HG02588 (cell line): Measurements from ENCODE around the gene CD101.
A peak's percentile ranks its signal among the peaks of the same experiment; 100 is the strongest.

Experiments used
- ATAC-seq: cut with Tn5 transposase; IDR thresholded peaks from one replicate; pipeline ENCODE4 v1.9.1; 2021; ENCODE audit warnings: mild to moderate bottlenecking, moderate library complexity; ENCODE audit not compliant: unreplicated experiment

CD101 gene

DNA sequence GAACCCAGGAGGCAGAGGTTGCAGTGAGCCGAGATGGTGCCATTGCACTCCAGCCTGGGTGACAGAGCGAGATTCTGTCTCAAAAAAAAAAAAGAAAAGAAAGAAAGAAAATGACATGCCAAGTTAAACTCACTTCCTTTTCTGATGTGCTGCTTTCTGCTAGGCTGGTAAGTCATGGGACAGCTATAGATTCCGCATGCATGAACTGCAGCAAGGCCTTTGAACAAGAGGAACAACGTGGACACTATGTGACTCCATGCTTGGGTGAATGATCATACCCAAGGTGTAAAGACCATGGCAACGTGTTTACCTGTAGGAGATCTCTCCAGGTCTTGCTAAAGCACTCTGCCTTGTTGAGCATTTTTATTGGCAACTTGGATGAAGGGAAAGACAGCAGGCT, 48.3 kb downstream of the CD101 start:
- ATAC-seq: no peak

DNA sequence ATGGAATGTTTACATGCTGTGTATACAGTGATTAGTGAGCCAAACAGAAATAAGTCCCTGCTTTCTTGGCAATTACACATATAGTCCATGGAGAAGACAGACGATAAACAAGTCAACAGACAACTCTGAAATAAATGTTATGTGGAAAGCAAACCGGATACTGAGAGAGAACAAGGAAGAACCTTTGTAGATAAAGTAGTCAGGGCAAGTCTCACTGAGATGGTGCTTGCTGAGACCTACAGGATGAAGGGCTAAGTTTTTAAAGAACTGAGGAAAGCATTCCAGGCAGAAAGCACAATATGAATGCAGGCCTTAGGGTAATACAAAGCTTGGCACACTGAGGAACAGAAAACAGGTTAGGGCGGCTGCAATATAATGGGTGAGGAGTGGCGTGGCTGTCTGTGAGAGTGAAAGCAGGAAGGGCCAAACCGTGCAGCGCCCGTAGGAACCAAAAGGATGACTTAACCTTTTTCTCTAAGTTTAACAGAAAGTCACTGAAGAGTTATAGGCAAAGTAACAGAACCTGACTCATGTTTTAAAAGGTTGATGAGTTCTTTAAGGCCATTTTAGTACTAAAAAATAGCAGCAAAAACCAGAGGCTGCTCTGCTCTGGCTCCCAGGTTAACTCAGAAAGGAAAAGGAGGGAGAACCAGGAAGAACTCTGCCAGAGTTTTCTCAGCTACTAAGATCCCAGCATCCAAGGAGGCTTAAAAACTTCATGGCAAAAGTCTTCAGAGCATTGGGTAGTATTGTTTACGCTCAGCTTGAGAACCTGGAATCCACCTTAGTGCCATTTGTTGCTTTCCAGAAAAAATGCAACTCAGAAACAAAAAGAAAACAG, 49.9 kb downstream of the CD101 start:
- ATAC-seq: peak; percentile 93

DNA sequence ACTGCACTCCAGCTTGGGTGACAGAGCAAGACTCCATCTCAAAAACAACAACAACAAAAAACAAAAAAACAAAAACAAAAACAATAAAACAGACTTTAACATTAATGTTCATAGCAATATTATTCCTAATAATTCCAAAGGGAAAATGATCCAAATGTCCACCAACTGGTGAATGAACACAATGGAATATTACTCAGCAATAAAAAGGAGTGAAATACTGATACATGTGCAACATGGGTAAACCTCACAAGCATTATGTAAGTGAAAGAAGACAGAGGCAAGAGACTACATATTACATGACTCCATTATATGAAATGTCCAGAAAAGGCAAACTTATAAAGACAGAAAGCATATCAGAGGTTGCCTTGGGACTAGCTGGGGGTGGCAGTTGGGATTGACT, 52.5 kb downstream of the CD101 start:
- no peak for ATAC-seq

DNA sequence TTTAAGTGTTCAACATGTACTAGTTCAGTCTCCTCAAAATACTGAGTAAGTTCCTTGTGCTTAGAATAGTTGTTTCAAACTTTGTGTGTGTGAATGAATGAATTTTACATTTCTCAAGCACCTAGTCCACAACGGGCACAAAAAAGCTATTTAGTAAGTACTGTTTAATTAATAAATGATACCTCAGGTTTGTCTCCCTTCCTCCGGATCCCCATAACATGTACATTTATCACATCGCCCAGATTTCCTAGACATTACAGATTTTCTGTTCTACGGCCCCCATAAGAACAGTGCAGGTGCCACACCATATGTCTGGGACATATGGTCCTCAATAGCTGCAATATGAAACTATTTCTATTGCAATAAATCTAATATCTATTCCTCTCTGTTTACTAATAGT, 57.2 kb downstream of the CD101 start:
- ATAC-seq: no peak

DNA sequence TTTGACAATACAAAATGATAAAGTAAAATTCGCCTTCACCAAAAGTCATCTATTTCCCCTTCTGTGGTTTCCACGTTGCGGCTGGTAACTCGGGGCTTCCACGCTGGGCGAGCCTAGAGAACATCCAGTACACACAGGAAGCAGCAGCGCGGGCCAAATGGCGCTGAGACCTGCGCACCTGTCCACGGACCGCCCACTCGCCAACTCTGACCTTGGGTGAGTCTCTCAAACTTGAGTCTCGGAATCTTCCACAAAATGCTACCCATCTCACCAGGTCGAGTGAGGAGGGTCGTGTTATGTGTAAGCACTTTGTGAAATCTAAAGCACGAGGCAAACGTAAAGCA, 57.7 kb downstream of the CD101 start:
- peak; percentile 35 for ATAC-seq

DNA sequence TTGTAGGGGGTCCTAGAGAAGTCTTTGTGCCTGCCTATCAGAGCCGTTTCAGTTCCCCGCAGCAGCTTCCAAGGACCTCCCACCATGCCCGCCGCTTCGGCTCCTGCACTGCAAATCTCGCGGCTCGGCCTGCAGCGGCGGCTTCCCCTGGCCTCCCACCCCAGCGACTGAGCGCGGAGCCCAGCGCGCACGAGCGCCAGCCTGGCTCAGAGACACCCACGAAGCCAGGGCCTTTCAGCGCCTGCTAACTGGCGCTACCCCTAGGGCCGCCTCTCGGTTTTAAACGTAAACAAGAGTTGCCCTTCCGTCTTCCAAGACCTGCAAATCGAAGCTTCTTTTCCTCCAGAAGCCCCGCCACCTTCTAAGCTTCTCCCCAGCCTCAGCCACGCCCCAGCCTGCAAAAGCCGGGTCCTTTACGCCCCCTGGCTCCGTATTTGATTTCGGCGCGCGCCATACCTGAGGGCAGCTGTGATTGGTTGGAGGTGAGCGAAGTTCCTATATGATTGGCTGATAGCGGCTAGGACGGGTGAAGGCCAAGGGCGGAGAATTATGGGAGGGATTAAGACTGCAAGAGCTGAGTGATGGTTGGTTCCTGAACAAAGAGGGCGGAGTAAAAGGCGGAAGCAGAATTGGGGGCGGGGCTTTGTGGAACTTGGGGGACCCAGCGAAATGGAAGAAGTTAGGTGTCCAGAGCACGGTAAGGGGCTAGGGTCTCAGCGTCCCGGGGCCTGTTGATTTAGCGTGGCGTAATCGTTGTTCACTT, 58.3 kb downstream of the CD101 start, which contains the start of gene TTF2:
Gene TTF2, plus strand, starts transcription at position 649 of the 763 bp plus-strand sequence. Its CDS starts 21 bp downstream, at position 670.
- ATAC-seq: peak; percentile 96

DNA sequence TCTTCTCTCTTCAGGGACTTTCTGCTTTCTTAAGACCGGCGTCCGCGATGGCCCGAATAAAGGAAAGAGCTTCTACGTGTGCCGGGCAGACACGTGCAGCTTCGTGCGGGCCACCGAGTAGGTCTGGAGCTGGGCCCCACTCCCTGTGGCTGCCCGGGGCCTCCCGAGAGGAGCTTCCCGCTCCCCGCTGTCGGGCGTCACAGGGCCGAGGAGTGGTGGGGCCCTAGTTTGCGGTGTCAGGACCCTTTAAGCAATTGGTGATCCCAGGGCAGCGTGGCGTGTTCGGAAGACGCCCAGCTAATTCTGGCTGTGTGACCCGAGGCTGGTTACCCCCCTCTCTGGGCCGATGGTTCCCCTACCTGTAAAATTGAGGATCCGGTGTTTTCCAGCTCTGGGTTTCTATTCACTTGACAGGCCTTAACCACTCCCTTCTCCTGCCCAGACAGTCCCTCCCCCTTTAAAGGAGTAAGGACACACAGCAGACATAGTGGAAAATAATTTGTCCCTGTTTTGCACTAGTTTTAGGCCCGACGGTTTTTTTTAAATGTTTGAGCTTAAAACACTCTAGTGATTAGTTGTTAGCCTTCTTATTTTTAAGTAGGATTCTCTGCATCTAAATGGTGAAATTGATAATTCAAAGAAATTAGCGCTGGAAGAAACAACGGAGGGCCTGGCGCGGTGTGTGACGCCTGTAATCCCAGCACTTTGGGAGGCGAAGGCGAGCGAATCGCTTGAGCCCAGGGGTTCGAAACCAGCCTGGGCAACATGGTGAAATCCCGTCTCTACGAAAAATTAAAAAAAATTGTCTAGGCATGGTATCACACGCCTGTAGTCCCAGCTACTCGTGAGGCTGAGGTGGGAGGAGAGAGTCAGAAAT, 59.1 kb downstream of the CD101 start:
- ATAC-seq: peak; percentile 3

DNA sequence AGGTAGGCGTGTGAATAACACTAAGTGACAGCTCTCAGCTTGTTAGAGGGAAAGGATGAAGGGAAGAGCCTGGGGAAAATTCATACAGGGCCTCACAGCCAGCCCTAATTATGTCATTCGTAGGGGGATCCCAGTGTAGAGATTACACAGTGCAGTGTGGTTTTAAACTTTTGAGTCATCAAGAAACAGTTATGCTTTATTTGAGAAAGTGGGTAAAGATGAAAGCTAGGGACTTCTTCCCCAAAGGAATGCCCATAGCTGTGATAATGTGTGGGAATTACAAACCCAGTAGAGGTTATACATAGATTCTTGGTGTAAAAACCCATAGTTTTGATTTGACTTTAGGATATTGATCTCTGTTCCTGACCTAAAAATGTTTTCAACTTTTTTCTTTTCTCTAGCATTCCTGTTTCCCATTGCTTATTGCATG, 60.4 kb downstream of the CD101 start:
- ATAC-seq: peak; percentile 20

DNA sequence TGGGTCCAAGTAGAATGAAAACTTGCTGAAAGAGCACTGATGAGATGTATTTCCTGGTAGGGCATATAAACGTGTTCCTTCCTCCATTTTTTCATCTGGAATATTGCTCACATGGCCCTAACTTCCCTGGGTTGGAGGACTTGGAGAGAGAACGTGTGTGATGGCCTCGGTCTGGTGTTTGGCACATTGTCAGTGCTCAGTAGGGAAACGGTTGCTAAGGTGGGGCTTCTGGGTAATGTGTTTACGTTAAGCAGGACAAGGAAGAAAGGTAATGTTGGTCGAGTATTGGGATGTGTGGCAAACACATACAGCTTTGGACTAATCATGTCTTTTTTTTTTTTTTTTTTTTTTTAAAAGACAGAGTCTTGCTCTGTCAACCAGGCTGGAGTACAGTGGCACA, 64.8 kb downstream of the CD101 start:
- ATAC-seq: no peak

DNA sequence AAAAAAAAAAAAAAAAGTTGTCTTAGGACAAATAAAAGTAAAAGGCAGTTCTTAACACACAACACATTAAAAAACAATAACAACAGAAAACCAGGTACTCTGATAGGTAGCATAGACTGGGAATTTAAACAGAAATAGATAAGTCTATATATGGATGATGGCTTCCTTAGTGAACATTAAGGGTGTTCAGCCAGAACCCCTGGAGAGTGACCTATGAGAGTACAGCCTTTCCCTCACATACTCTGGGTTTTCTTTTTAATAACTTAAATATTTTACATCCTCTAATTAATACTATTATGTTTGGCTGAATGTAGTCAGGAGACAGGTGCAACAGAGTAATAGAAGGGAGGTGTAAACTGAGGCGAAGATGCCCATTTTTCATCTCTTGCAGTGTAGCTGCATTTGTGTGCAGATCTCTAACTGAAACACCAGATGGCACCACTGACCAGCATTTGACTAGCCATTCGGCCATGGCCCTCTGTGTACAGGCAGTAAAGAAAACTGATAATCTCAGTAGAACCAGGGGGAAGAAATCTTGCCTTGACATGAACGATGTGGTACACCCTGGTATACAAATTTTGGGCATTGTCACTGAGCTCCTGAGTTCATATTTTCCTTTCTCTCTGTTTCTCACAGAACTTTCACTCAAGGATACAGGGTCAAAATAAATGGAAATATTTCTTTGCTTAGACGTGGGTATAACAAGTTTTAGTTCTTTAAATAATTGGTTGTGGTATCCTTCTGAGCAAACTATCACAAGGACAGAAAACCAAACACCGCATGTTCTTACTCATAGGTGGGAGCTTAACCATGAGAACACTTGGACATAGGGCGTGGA, 66.2 kb downstream of the CD101 start:
- peak; percentile 83 for ATAC-seq

DNA sequence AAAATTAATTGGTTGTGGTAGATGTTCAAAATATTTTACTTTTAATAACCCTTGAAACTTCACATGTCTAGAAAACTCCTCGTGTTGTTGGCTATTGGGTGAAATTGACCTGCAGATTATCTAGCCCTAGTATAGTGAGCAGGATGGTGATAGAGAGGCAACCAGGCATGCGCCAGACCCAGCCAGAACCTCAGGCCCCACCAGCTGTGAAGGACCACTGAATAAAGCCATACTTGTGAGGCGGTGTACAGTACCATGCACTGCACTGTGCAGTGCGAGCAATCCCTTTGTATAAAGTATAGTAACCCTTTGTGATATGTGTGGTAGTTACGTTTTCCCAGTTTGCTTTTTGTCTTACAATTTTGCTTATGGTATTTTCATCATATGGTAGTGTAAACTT, 67.0 kb downstream of the CD101 start:
- ATAC-seq: no peak

DNA sequence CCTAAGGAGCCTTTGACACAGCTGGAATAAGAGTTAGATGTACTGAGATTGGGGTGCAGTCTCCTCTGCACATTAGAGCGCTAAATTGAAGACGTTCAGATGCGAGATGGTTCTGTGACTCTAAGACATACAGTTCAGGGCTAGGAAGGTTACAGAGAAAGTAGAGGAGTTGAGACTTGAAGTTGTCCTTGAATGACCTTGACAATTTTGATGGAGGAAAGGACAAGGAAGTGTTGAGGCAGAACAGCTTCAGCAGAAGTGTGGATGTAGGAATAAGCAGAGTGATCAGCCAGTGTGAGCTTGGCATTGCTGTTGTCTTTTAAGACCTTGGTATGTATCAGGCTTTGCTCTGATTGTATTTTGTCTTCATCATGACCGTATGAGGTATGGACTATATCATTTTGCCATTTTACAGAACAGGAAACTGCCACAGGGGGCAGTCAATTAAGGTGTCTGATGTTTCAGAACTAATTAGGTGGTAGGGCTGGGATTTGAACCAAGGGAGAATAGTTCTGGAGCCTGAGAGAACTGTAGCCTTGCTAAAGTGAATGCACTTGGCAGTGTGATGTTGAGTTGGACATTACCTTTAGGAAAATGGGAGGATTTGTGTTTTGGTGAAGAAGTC, 67.8 kb downstream of the CD101 start:
- no peak for ATAC-seq

DNA sequence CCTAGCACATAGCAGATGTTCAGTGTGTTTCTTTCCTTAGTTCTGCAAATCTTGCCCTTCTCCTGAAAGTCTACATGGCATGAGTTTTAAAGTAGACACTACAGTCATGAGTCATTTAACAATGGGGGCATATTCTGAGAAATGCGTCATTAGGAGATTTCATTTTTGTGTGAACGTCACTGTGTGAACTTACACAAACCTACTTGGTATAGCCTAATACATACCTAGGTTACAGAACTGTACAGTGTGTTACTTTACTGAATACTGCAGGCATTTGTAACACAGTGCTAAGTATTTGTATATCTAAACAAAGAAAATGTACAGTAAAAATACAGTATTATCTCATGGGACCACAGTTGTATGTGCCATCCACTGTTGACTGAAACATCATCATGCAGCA, 68.6 kb downstream of the CD101 start:
- no peak for ATAC-seq

DNA sequence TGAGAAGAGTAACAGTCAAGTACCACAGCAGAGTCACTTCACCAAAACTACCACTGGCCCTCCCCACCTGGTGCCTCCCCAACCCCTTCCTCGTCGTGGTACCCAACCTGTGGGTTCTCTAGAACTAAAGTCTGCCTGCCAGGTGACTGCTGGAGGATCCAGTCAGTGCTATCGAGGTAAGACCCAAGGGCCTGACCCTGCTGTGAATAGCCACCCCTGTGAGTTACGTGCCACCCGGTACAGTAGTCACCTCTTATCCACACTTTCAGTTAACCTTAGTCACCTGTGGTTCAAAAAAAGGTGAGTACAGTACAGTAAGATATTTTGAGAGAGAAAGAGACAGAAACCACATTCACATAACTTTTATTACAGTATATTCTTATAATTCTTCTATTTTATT, 75.1 kb downstream of the CD101 start:
- no peak for ATAC-seq

DNA sequence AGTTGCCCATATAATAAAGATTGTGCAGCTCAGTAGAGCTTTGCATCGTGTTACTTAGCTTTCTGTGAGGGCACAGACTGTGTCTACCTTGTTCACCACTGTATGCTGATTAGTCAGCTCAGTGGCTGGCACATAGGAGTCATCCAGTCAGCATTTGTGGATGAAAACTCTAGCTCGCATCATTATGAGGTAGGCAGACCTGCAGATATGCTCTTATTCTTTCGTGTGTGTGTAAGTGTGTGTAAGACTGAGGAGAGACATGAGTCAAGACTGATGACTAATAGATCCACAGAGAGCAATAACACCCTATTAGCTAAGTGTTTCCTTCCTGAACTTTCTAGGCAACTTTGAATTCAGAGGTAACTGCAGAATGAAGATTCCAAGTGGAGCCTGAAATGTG, 75.7 kb downstream of the CD101 start:
- ATAC-seq: no peak

DNA sequence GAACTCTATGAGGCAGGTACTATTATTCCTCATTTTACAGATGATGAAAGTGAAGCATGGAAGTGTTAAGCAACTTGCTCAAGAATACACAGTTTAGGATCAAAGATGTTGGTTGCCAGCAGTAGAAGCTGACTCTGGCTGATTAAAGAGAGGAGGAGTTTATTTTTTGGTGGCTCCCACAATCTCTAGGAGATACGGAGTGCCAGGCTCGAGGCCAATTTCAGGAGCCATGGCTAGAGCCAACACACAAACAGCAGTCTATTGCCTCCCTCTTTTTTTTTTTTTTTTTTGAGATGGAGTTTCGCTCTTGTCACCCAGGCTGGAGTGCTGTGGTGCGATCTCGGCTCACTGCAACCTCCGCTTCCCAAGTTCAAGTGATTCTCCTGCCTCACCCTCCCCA, 78.2 kb downstream of the CD101 start:
- ATAC-seq: no peak

DNA sequence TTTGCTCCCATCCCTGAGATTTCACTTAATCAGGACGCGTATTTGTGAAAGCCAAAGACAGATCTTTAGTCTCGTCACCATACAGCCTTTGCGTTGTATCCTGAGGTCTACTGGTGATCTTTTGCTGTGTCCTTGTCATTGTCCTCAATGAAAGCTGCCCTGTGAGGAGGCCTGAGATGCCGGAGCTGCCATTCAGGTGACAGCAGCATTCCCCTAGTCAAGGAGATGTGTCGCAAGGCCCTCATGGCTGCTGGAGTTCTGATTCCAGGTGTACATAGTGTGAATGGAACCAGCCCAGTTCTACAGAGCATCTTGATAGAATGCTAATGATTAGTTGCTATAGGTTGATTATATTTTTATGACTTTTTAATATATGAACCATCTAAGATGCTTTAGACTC, 82.7 kb downstream of the CD101 start:
- no peak for ATAC-seq
